ENCODE data around the gene NDST1. TPM values are rescaled to one million over a fixed set of nuclear protein-coding genes. Genes with fewer than 3 reads are reported as not detected.

The NDST1 gene
- polyA plus RNA-seq, 1 donor from 2014 or later, result 3.1 TPM

- peak overlapping the region; percentile 4 to 88 (median 64) for H3K27ac Mint-ChIP-seq
These were observed 22.8 kb upstream of the NDST1 start for GRCh38 chr5:150484964-150485692.

GRCh38 chr5:150485693-150486401 lies 22.1 kb upstream of the NDST1 start:
- Mint-ChIP-seq H3K9me3 (no peaks in the 10 kb centered on the region), H3K27me3 (no peaks in the 10 kb centered on the region), H3K27ac (peak overlapping the region in 1 of 3 donors; percentile 64), H3K4me1 (peaks cover 38 to 42% (median 40%) of the 10 kb centered on the region in 3 donors), H3K36me3 (no peaks in the 10 kb centered on the region), H3K4me3 (peak overlapping the region; percentile 72 to 90 (median 84))

More at GRCh38 chr5:150484964-150485692, 22.8 kb upstream of the NDST1 start:
- Mint-ChIP-seq H3K9me3 (no peaks in the 10 kb centered on the region), H3K4me3 (peak overlapping the region; percentile 72 to 90 (median 84)), H3K4me1 (peaks cover 31 to 34% (median 33%) of the 10 kb centered on the region in 3 donors), H3K36me3 (no peaks in the 10 kb centered on the region), H3K27me3 (no peaks in the 10 kb centered on the region)

GRCh38 chr5:150486402-150487198 lies 21.3 kb upstream of the NDST1 start:
- H3K27ac Mint-ChIP-seq, result peak overlapping the region; percentile 90 to 97 (median 96)
- H3K4me3 Mint-ChIP-seq, result peak overlapping the region; percentile 80 to 95 (median 90)
- H3K27me3 Mint-ChIP-seq, result no peaks in the 10 kb centered on the region
- H3K4me1 Mint-ChIP-seq, result peaks cover 42 to 46% (median 45%) of the 10 kb centered on the region in 3 donors
- H3K9me3 Mint-ChIP-seq, result no peaks in the 10 kb centered on the region
- no peaks in the 10 kb centered on the region for H3K36me3 Mint-ChIP-seq

GRCh38 chr5:150487199-150488061 lies 20.5 kb upstream of the NDST1 start:
- peak overlapping the region; percentile 80 to 95 (median 90) for H3K4me3 Mint-ChIP-seq
- peaks cover 42 to 48% (median 45%) of the 10 kb centered on the region in 3 donors for H3K4me1 Mint-ChIP-seq
- peak overlapping the region; percentile 90 to 97 (median 96) for H3K27ac Mint-ChIP-seq
- no peaks in the 10 kb centered on the region for H3K9me3 Mint-ChIP-seq
- H3K36me3 Mint-ChIP-seq, result no peaks in the 10 kb centered on the region
- H3K27me3 Mint-ChIP-seq, result no peaks in the 10 kb centered on the region

- H3K27ac Mint-ChIP-seq, result peak overlapping the region; percentile 79 to 97 (median 90)
- H3K9me3 Mint-ChIP-seq, result no peaks in the 10 kb centered on the region
- peaks cover 42 to 48% (median 45%) of the 10 kb centered on the region in 3 donors for H3K4me1 Mint-ChIP-seq
- H3K4me3 Mint-ChIP-seq, result peak overlapping the region in 3 of 4 donors; percentile 78 to 88 (median 86)
- H3K36me3 Mint-ChIP-seq, result no peaks in the 10 kb centered on the region
- H3K27me3 Mint-ChIP-seq, result no peaks in the 10 kb centered on the region
These were observed 19.2 kb upstream of the NDST1 start for GRCh38 chr5:150488519-150489359.

GRCh38 chr5:150489360-150490295 lies 18.3 kb upstream of the NDST1 start:
- Mint-ChIP-seq H3K4me1 (peaks cover 42 to 48% (median 45%) of the 10 kb centered on the region in 3 donors), H3K27ac (peak overlapping the region; percentile 9 to 90 (median 79)), H3K4me3 (peak overlapping the region in 3 of 4 donors; percentile 86 to 89 (median 88))

GRCh38 chr5:150490296-150490669 lies 17.6 kb upstream of the NDST1 start:
- Mint-ChIP-seq H3K36me3 (no peaks in the 10 kb centered on the region), H3K9me3 (no peaks in the 10 kb centered on the region), H3K4me3 (peak overlapping the region in 3 of 4 donors; percentile 70 to 89 (median 74)), H3K27ac (peak overlapping the region; percentile 9 to 90 (median 79)), H3K4me1 (peaks cover 42 to 46% (median 42%) of the 10 kb centered on the region in 3 donors), H3K27me3 (no peaks in the 10 kb centered on the region)

More at GRCh38 chr5:150489360-150490295, 18.3 kb upstream of the NDST1 start:
- no peaks in the 10 kb centered on the region for H3K27me3 Mint-ChIP-seq
- H3K9me3 Mint-ChIP-seq, result no peaks in the 10 kb centered on the region
- no peaks in the 10 kb centered on the region for H3K36me3 Mint-ChIP-seq

- Mint-ChIP-seq H3K4me1 (peaks cover 42 to 46% (median 42%) of the 10 kb centered on the region in 3 donors), H3K27me3 (no peaks in the 10 kb centered on the region), H3K27ac (peak overlapping the region; percentile 37 to 90 (median 68)), H3K4me3 (peak overlapping the region in 3 of 4 donors; percentile 66 to 74 (median 70)), H3K9me3 (no peaks in the 10 kb centered on the region), H3K36me3 (no peaks in the 10 kb centered on the region)
These were observed 17.2 kb upstream of the NDST1 start for GRCh38 chr5:150490754-150491153.

GRCh38 chr5:150491876-150492275 lies 16.1 kb upstream of the NDST1 start:
- Mint-ChIP-seq H3K4me3 (no peak overlapping the region), H3K4me1 (peaks cover 42 to 47% (median 43%) of the 10 kb centered on the region in 3 donors), H3K36me3 (peaks cover 6% of the 10 kb centered on the region), H3K27me3 (no peaks in the 10 kb centered on the region), H3K9me3 (no peaks in the 10 kb centered on the region), H3K27ac (peak overlapping the region in 1 of 3 donors; percentile 1)

- H3K4me1 Mint-ChIP-seq, result peaks cover 35 to 41% (median 36%) of the 10 kb centered on the region in 3 donors
These were observed 15.3 kb upstream of the NDST1 start for GRCh38 chr5:150492621-150493020.

GRCh38 chr5:150496098-150496497 lies 11.8 kb upstream of the NDST1 start:
- Mint-ChIP-seq H3K4me3 (no peak overlapping the region), H3K27me3 (no peaks in the 10 kb centered on the region), H3K36me3 (peaks cover 6% of the 10 kb centered on the region), H3K27ac (no peak overlapping the region), H3K9me3 (no peaks in the 10 kb centered on the region), H3K4me1 (peaks cover 7 to 14% (median 13%) of the 10 kb centered on the region in 3 donors)

More at GRCh38 chr5:150492621-150493020, 15.3 kb upstream of the NDST1 start:
- Mint-ChIP-seq H3K9me3 (no peaks in the 10 kb centered on the region), H3K27ac (peak overlapping the region in 1 of 3 donors; percentile 1), H3K4me3 (no peak overlapping the region), H3K27me3 (no peaks in the 10 kb centered on the region), H3K36me3 (peaks cover 6% of the 10 kb centered on the region)

GRCh38 chr5:150496534-150496933 lies 11.4 kb upstream of the NDST1 start:
- H3K4me3 Mint-ChIP-seq, result no peak overlapping the region
- no peaks in the 10 kb centered on the region for H3K27me3 Mint-ChIP-seq
- no peaks in the 10 kb centered on the region for H3K9me3 Mint-ChIP-seq
- H3K4me1 Mint-ChIP-seq, result peaks cover 3 to 11% (median 10%) of the 10 kb centered on the region in 3 donors
- H3K36me3 Mint-ChIP-seq, result peaks cover 6% of the 10 kb centered on the region
- no peak overlapping the region for H3K27ac Mint-ChIP-seq

All from IgD-negative memory B cell (primary cell).